Left lung (tissue), 10 donors: ENCODE measurements around the gene HOXC9. TPM values are rescaled to one million over a fixed set of nuclear protein-coding genes. Genes with fewer than 3 reads are reported as not detected.

Source experiments
- ATAC-seq: fragments of 200-7000 bp; cut with Tn5 transposase; one replicate; pipeline ENCODE4 v1.9.1; 2020; ENCODE audit warnings: moderate library complexity
- DNase-seq, 4 donors: peaks; one replicate each; pipeline ENCODE4 v3.0.0-alpha.2; 2013 to 2020
- H3K27ac ChIP-seq, 2 donors: fragments of 200-600 bp; sonication (generic) in 1 of 2; one replicate each; pipeline versions ENCODE4 v1.5.0 to v1.8.0; 2020 to 2021
- H3K27me3 ChIP-seq, 2 donors: fragments of 200-600 bp; sonication (generic) in 1 of 2; one replicate each; pipeline versions ENCODE4 v1.5.0 to v1.8.0; 2020 to 2021
- H3K36me3 ChIP-seq, 2 donors: fragments of 200-600 bp; sonication (generic) in 1 of 2; one replicate each; pipeline versions ENCODE4 v1.5.0 to v1.8.0; 2020 to 2021
- H3K4me1 ChIP-seq, 2 donors: fragments of 200-600 bp; one replicate each; pipeline ENCODE4 v1.8.0; 2021
- H3K4me3 ChIP-seq, 2 donors: fragments of 200-600 bp; sonication (generic) in 1 of 2; one replicate each; pipeline versions ENCODE4 v1.5.0 to v1.8.0; 2020 to 2021; ENCODE audit warnings: mild to moderate bottlenecking in 1 of 2
- H3K9me3 ChIP-seq, 2 donors: fragments of 200-600 bp; sonication (generic) in 1 of 2; one replicate each; pipeline versions ENCODE4 v1.5.0 to v1.8.0; 2020 to 2021
- intact Hi-C, 2 donors: fragments of 100-400 bp; cut with DNase I; formaldehyde crosslinking; loops; one replicate each; pipeline versions ENCODE4 v1.11.2 to v1.14.2; 2022
- polyA plus RNA-seq, 6 donors: library from polyadenylated mRNA; unstranded; fragments of 120-200 nt; gene quantifications; one replicate each; pipeline ENCODE4 v1.2.1, GENCODE V29; 2013; ENCODE audit not compliant: insufficient read length in 6 of 6
- total RNA-seq, 2 donors: library from RNA; stranded (reverse); fragmentation: NEBNext Ultra II Directional; extraction: Animal tissue kit (Norgen Biotek cat#: 25700); gene quantifications; one replicate each; pipeline ENCODE4 v1.2.1, GENCODE V29; 2021
- TF ChIP-seq, protein P1 (sequence below), 2 donors: fragments of 200-600 bp; sonication (generic) in 1 of 2; IDR thresholded peaks; one replicate each; pipeline versions ENCODE4 v1.5.0 to v1.8.0; 2021; ENCODE audit warnings: antibody characterized with exemption in 2 of 2
- donor health status: DM: no; HTN: yes; CAD: no.
- donor health status: DM: no; HTN: no; CAD: no.

Gene HOXC9
- total and polyA plus RNA-seq, 8 donors: 0.30 to 0.91 (median 0.58) TPM; not detected in 1

DNA sequence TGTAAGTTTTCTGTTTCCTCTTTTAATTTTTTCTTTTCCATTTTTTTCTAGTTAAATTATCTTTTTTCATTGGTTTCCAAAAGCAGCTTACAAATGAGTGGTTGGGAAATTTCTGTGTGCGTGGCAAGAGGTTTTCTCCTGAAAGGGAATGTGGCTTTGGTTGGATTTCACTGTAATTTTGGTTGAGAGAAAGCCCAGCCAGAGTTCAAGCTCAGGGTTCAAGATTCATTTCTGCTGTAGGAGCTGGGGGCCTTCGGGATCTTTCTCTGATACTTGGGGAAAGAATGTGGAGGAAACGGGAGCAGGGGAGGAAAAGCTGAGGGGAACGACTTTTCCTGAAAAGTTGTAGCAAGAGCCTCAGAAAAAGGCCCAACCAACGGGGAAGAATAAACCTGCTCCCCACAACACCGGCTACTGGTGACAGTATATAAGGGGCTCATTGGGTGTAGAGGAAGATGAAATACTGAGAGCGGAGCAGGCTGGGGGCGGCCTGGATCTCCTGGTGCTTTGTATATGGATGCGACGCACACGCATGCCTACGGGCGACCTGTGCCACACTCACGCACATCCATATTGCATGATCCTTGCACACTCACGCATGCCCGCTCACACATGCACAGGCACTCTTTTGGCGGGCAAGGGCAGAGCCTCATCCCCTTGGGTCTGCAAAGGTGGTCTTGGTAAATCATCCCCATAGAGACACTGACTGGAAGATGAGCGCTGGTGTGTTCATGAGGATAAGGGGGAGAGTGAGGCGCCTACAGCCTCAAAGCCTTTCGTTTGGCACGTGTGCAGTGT is 13.1 kb upstream of the HOXC9 start:
- ATAC-seq (no peak), DNase-seq (no peak)
- peaks cover 3 to 20% of the 10 kb centered on the region in 2 donors for H3K4me1 ChIP-seq
- TF ChIP-seq, protein P1, sequence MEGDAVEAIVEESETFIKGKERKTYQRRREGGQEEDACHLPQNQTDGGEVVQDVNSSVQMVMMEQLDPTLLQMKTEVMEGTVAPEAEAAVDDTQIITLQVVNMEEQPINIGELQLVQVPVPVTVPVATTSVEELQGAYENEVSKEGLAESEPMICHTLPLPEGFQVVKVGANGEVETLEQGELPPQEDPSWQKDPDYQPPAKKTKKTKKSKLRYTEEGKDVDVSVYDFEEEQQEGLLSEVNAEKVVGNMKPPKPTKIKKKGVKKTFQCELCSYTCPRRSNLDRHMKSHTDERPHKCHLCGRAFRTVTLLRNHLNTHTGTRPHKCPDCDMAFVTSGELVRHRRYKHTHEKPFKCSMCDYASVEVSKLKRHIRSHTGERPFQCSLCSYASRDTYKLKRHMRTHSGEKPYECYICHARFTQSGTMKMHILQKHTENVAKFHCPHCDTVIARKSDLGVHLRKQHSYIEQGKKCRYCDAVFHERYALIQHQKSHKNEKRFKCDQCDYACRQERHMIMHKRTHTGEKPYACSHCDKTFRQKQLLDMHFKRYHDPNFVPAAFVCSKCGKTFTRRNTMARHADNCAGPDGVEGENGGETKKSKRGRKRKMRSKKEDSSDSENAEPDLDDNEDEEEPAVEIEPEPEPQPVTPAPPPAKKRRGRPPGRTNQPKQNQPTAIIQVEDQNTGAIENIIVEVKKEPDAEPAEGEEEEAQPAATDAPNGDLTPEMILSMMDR (IDR thresholded peaks at IDR 0.05): no peak
- no peaks in the 10 kb centered on the region for H3K36me3 ChIP-seq
- no peak overlapping the region for H3K27ac ChIP-seq
- no peaks in the 10 kb centered on the region for H3K9me3 ChIP-seq
- intact Hi-C loops: no loop called here
- no peak overlapping the region for H3K4me3 ChIP-seq
- H3K27me3 ChIP-seq: peaks cover 97 to 100% of the 10 kb centered on the region in 2 donors

DNA sequence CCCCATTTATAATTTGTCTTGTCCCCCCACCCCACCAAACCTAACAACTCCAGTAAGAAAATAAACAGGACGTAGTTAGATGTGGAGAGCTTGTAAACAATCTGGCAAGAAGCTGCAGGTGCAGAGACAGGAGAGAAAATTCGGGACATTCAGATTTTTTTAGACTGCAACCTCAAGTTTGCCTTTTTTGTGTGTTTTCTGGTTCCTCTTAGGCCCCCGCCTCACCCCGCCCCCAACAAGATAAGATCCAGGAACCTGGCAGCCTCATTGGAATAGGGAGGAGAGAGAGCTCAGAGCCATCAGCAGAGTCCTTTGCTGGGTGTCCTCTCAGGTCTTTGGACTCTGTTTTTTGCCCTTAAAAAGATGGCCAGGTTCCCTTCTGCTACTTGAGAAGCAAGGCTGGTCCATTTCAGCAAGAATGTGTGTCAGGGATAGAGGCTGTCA is 12.2 kb upstream of the HOXC9 start:
- DNase-seq: no peak
- no peak for ATAC-seq
- TF ChIP-seq, protein P1 (IDR thresholded peaks at IDR 0.05): no peak
- Histone ChIP-seq H3K4me1 (peaks cover 3 to 20% of the 10 kb centered on the region in 2 donors), H3K36me3 (no peaks in the 10 kb centered on the region), H3K27ac (no peak overlapping the region), H3K9me3 (no peaks in the 10 kb centered on the region), H3K27me3 (peaks cover 97 to 100% of the 10 kb centered on the region in 2 donors), H3K4me3 (no peak overlapping the region)
- intact Hi-C loops: no loop called here

DNA sequence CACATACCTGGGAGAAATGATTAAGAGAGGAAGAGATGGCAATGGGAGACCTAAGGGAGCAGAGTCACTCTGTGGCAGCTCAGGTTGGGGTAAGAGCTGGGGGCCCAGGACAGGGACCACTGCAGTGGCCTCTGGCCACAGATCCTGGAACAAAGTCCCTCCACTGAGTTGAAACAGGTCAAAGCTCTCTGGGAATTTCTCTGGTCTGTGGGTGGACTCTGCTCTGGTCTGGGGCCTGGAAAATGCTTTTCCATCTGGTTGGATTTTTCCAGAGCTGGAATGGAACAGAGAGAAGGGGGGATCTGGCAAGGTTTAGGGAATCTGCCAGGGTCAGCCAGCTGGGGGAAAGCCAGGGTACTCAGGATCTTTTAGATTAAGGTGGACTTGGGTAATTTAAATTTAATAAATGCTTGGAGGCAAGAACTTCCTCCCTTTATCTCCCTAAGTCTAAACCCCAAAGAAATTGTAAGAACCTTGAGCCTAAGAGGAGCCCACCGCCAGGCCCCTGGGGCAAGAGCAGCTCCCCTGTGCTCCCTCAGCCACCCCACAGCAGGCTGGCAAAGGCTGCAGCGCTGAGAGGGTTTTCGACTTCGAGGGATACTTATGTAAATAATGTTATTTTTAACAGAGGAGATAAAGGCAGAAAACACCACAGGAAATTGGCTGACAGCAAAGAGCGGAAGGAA is 11.3 kb upstream of the HOXC9 start:
- H3K9me3 ChIP-seq: no peaks in the 10 kb centered on the region
- H3K27ac ChIP-seq: no peak overlapping the region
- ATAC-seq (no peak), DNase-seq (no peak)
- intact Hi-C loops: no loop called here
- no peaks in the 10 kb centered on the region for H3K36me3 ChIP-seq
- no peak overlapping the region for H3K4me3 ChIP-seq
- peaks cover 3 to 20% of the 10 kb centered on the region in 2 donors for H3K4me1 ChIP-seq
- peaks cover 97 to 100% of the 10 kb centered on the region in 2 donors for H3K27me3 ChIP-seq
- TF ChIP-seq, protein P1 (IDR thresholded peaks at IDR 0.05): no peak

DNA sequence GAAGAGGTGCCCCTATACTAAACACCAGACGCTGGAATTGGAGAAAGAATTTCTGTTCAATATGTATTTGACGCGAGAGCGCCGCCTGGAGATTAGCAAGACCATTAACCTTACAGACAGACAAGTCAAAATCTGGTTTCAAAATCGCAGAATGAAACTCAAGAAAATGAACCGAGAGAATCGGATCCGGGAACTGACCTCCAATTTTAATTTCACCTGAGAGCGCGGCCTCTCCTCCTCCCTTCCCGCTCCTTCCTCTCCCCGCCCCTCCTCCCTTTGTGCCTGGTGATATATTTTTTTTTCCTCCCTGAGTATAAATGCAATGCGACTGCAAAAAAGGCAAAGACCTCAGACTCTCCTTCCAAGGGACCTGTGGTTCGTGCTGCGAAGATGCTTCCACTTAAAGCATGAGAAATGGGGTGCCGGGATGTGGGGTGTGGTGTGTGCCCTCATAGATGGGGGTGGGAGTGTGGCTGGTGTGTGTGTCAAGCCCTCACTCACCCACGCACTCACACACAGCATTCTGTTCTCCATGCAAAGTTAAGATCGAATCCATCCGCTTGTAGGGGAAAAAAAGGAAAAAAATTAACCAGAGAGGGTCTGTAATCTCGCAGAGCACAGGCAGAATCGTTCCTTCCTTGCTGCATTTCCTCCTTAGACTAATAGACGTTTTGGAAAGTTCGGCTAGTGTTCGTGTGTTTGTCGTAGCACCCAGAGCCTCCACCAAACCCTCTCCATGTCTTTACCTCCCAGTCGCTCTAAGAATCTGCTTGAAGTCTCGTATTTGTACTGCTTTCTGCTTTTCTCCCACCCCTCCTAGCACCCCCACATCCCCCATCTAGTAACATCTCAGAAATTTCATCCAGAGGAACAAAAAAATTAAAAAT is 10.5 kb upstream of the HOXC9 start:
- no peaks in the 10 kb centered on the region for H3K36me3 ChIP-seq
- intact Hi-C loops: no loop called here
- H3K9me3 ChIP-seq: no peaks in the 10 kb centered on the region
- ATAC-seq (no peak), DNase-seq (peak in 1 of 4 donors; percentile 48)
- H3K4me3 ChIP-seq: no peak overlapping the region
- no peak overlapping the region for H3K27ac ChIP-seq
- TF ChIP-seq, protein P1 (IDR thresholded peaks at IDR 0.05): peak in 1 of 2 donors; percentile 19
- H3K27me3 ChIP-seq: peaks cover 97 to 100% of the 10 kb centered on the region in 2 donors
- H3K4me1 ChIP-seq: peaks cover 3 to 26% of the 10 kb centered on the region in 2 donors
